HepG2 (cell line): ENCODE measurements around the gene SLC43A3. TPM values are rescaled to one million over a fixed set of nuclear protein-coding genes. Genes with fewer than 3 reads are reported as not detected.

Experiments
- ATAC-seq: fragments of 200-7000 bp; cut with Tn5 transposase; 3 replicates; pipeline ENCODE4 v1.9.1; 2020; ENCODE audit warnings: mild to moderate bottlenecking, moderate library complexity
- BruUV-seq: library from RNA; stranded (reverse); fragments of 400-500 nt; replicated peaks from 2 replicates; lab custom pipeline; 2021; lab: Mats Ljungman, UMichigan
- CTCF ChIA-PET: fragments of 300-600 bp; formaldehyde crosslinking; extraction: SDS; loops from one replicate; lab custom pipeline; 2021; ENCODE audit warnings: low total read pairs, inconsistent platforms, low intra/inter-chr PET ratio; lab: Yijun Ruan, JAX
- POLR2A ChIA-PET: fragments of 350-600 bp; sonication (Branson Sonifier 250); formaldehyde crosslinking; loops from one replicate; lab custom pipeline; 2020; ENCODE audit warnings: antibody characterized with exemption, inconsistent platforms; lab: Yijun Ruan, JAX
- DNase-seq: peaks from one replicate; pipeline ENCODE4 v3.0.0-alpha.2; 2015; ENCODE audit warnings: low spot score
- FAIRE-seq: peaks from 3 replicates; lab custom pipeline; 2011; peaks lifted over from hg19 to GRCh38; lab: Jason Lieb, UNC
- H2AFZ ChIP-seq: one replicate; pipeline ENCODE4 v1.6.1; 2011; ENCODE audit warnings: low read length, inconsistent platforms
- H3K27ac ChIP-seq: fragments of 300-600 bp; 3 replicates; pipeline ENCODE4 v1.8.0; 2011; ENCODE audit warnings: mixed run types, mild to moderate bottlenecking, mixed read lengths, low read length, inconsistent platforms; ENCODE audit not compliant: insufficient read depth; ENCODE audit errors: extremely low read length
- H3K27me3 ChIP-seq, 2 experiments: fragments of 200-600 bp in 1 of 2; 2 replicates in 1 of 2; 3 replicates in 1 of 2; pipeline versions ENCODE4 v1.6.0 to v1.8.0; 2011; ENCODE audit warnings: low read length in 2 of 2, mild to moderate bottlenecking in 2 of 2, moderate library complexity in 2 of 2, inconsistent platforms in 1 of 2; ENCODE audit not compliant: insufficient read depth in 2 of 2, control insufficient read depth in 1 of 2
- H3K36me3 ChIP-seq, 2 experiments: fragments of 200-600 bp in 1 of 2; replicated peaks in 1 of 2; 2 replicates in 1 of 2; 3 replicates in 1 of 2; pipeline versions ENCODE4 v1.5.1 to v1.8.0; 2011; ENCODE audit warnings: low read length in 2 of 2, inconsistent platforms in 1 of 2; ENCODE audit not compliant: insufficient read depth in 2 of 2, control insufficient read depth in 1 of 2
- H3K4me1 ChIP-seq: 2 replicates; pipeline ENCODE4 v1.5.1; 2012; ENCODE audit warnings: low read length, inconsistent platforms; ENCODE audit not compliant: insufficient read depth
- H3K4me2 ChIP-seq: 2 replicates; pipeline ENCODE4 v1.6.0; 2011; ENCODE audit warnings: low read depth, low read length, inconsistent platforms
- H3K4me3 ChIP-seq, 3 experiments: fragments of 200-600 bp in 1 of 3; sonication (generic), shearing (Covaris generic) in 1 of 3; replicated peaks in 1 of 3; 2 replicates each; pipeline ENCODE4 v1.5.1; 2011 to 2016; ENCODE audit warnings: low read length in 3 of 3, inconsistent platforms in 2 of 3, low read depth in 2 of 3, mild to moderate bottlenecking in 2 of 3, control low read depth in 1 of 3, mixed read lengths in 1 of 3; ENCODE audit not compliant: insufficient read depth in 1 of 3
- H3K79me2 ChIP-seq: one replicate; pipeline ENCODE4 v1.6.1; 2011; ENCODE audit warnings: low read length, inconsistent platforms; ENCODE audit not compliant: insufficient read depth
- H3K9ac ChIP-seq: 2 replicates; pipeline ENCODE4 v1.6.0; 2011; ENCODE audit warnings: mild to moderate bottlenecking, low read depth, low read length, inconsistent platforms; ENCODE audit not compliant: insufficient read depth
- H3K9me3 ChIP-seq: 2 replicates; pipeline ENCODE4 v1.5.1; 2012; ENCODE audit warnings: mild to moderate bottlenecking, low read length
- H4K20me1 ChIP-seq: 2 replicates; pipeline ENCODE4 v1.6.0; 2011; ENCODE audit warnings: inconsistent platforms, mild to moderate bottlenecking, low read length, moderate library complexity; ENCODE audit not compliant: insufficient read depth
- HMG20B ChIP-seq: conservative IDR thresholded peaks from 2 replicates; pipeline ENCODE4 v1.6.1; 2016; ENCODE audit warnings: missing genetic modification reagents, missing compliant biosample characterization
- MAFK ChIP-seq, 2 experiments: IDR thresholded peaks in 1 of 2; conservative IDR thresholded peaks in 1 of 2; 2 replicates each; pipeline ENCODE4 v1.6.1; 2011; ENCODE audit warnings: improper control_type of control experiment in 2 of 2, low read length in 2 of 2
- MXD4 ChIP-seq: IDR thresholded peaks from 2 replicates; pipeline ENCODE4 v1.6.1; 2016; ENCODE audit warnings: mild to moderate bottlenecking, missing biosample characterization, missing genetic modification reagents
- YY1 ChIP-seq: IDR thresholded peaks from 2 replicates; pipeline ENCODE4 v1.6.1; 2011; ENCODE audit warnings: low read length, low read depth, moderate library complexity, mild to moderate bottlenecking; ENCODE audit not compliant: insufficient read depth, insufficient replicate concordance
- ZNF230 ChIP-seq: sonication (generic); formaldehyde crosslinking; IDR thresholded peaks from 2 replicates; pipeline ENCODE4 v1.4.0; 2020; ENCODE audit warnings: mild to moderate bottlenecking, missing genetic modification reagents
- ZNF33B ChIP-seq: sonication (generic); formaldehyde crosslinking; IDR thresholded peaks from 2 replicates; pipeline ENCODE4 v1.5.1; 2020; ENCODE audit warnings: mild to moderate bottlenecking, missing genetic modification reagents
- ZNF629 ChIP-seq: sonication (generic); formaldehyde crosslinking; conservative IDR thresholded peaks from 2 replicates; pipeline ENCODE4 v1.5.0; 2020; ENCODE audit warnings: missing genetic modification reagents
- ZSCAN25 ChIP-seq: sonication (generic); formaldehyde crosslinking; IDR thresholded peaks from 2 replicates; pipeline ENCODE4 v1.8.0; 2022; ENCODE audit warnings: mild to moderate bottlenecking, missing genetic modification reagents
- WGBS: methylation state at CpG from one replicate; pipeline ENCODE4 v1.1.6; 2017; ENCODE audit warnings: low lambda C conversion rate; 5-methylcytosine and 5-hydroxymethylcytosine counted together
- in situ Hi-C: cut with HindIII; loops from 2 replicates; pipeline ENCODE4 v1.10.0; 2017; ENCODE audit warnings: low pct_unique_long_range_greater_than_20kb; ENCODE audit not compliant: extremely low pct_ligation_motif_present
- intact Hi-C: fragments of 100-400 bp; cut with micrococcal nuclease; formaldehyde crosslinking; loops from one replicate; pipeline ENCODE4 v1.10.0; 2022; ENCODE audit not compliant: unreplicated experiment
- polyA plus RNA-seq, 8 experiments: library from polyadenylated mRNA; depleted of rRNA in 3 of 8; stranded (reverse) in 7 of 8; unstranded in 1 of 8; fragments of >200 nt; fragmentation: Illumina TruSeq in 4 of 8; extraction: Trizol in 4 of 8; gene quantifications; 2 replicates each; pipeline versions ENCODE4 v1.2.1 to v1.2.3, GENCODE V29; 2011 to 2016; ENCODE audit warnings: low read depth in 4 of 8, missing spikeins in 1 of 8, mixed read lengths in 1 of 8; ENCODE audit not compliant: insufficient read depth in 1 of 8
- total RNA-seq, 5 experiments: library from RNA; depleted of rRNA; stranded (reverse); fragments of >200 nt; fragmentation: Illumina TruSeq; extraction: Trizol; gene quantifications; 2 replicates each; pipeline ENCODE4 v1.2.3, GENCODE V29; 2016; ENCODE audit warnings: low read depth in 1 of 5
- TF ChIP-seq, protein P1 (sequence below): sonication (generic); formaldehyde crosslinking; IDR thresholded peaks from 2 replicates; pipeline ENCODE4 v1.4.0; 2020; ENCODE audit warnings: mild to moderate bottlenecking, missing genetic modification reagents
- TF ChIP-seq, protein P2 (sequence below): sonication (generic); formaldehyde crosslinking; IDR thresholded peaks from 2 replicates; pipeline ENCODE4 v1.4.0; 2020; ENCODE audit warnings: missing genetic modification reagents
- TF ChIP-seq, protein P3 (sequence below): sonication (generic); formaldehyde crosslinking; IDR thresholded peaks from 2 replicates; pipeline ENCODE4 v1.4.0; 2020; ENCODE audit warnings: mild to moderate bottlenecking, missing genetic modification reagents

Gene SLC43A3
- total and polyA plus RNA-seq, 2 of the 13 experiments (the other 11 are each of a cell fraction or from before 2014, with no cell fraction given) = 2.6 TPM; not detected in 1

DNA sequence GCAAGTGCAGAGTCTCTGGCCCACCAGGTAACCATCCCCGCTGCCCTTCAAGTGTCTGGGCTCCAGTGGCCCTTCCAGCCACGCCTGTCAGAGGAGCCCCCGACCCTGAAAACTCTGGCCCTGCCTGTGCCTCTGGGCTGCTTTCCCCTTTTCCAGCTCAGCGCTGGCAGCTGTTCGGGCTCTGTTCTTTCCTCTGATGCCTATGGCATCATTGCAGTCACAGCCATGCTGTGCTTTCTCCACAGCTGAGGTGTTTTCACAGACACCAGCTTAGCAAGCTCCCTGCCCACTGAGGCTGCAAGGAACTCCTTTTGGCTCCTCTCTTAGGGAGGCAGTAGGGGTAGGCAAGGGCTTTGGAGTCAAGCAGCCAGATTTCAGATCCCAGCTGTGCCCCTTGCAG is 67.5 kb downstream of the SLC43A3 start:
- peaks cover 15% of the 10 kb centered on the region for H3K4me1 ChIP-seq
- H4K20me1 ChIP-seq = no peaks in the 10 kb centered on the region
- H3K9me3 ChIP-seq = no peaks in the 10 kb centered on the region
- H3K36me3 ChIP-seq = no peaks in the 10 kb centered on the region
- H3K27me3 ChIP-seq = peaks cover 0 to 8% of the 10 kb centered on the region in 2 experiments; a peak in 2 of 5 replicates
- H3K9ac ChIP-seq = no peak overlapping the region
- in situ Hi-C loops = loop anchor here (10.0 kb wide), 1 partner anchor 515 kb away; no protein-coding TSS in a partner anchor
- no peaks in the 10 kb centered on the region for H3K79me2 ChIP-seq
- no peak for DNase-seq
- no peak overlapping the region for H3K4me2 ChIP-seq
- WGBS = 86% methylated on average over 2 of the region's 5 CpGs
- intact Hi-C loops = no loop called here
- CTCF ChIA-PET = no interaction called here
- BruUV-seq = no TSS peak
- H3K4me3 ChIP-seq = no peak overlapping the region
- TF ChIP-seq HMG20B (no peak), MXD4 (CRISPR knock-in tag) (no peak), ZNF33B (no peak), ZSCAN25 (CRISPR knock-in tag) (no peak), MAFK (conservative IDR thresholded peaks at IDR 0.05 in 1 of 2, IDR thresholded peaks at IDR 0.05 in 1 of 2; ENCODE audit: low read length in 2 of 2) (no peak), ZNF230 (CRISPR knock-in tag) (no peak), ZNF629 (no peak), YY1 (no peak)
- TF ChIP-seq, protein P1, sequence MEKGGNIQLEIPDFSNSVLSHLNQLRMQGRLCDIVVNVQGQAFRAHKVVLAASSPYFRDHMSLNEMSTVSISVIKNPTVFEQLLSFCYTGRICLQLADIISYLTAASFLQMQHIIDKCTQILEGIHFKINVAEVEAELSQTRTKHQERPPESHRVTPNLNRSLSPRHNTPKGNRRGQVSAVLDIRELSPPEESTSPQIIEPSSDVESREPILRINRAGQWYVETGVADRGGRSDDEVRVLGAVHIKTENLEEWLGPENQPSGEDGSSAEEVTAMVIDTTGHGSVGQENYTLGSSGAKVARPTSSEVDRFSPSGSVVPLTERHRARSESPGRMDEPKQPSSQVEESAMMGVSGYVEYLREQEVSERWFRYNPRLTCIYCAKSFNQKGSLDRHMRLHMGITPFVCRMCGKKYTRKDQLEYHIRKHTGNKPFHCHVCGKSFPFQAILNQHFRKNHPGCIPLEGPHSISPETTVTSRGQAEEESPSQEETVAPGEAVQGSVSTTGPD (CRISPR knock-in tag) = no peak
- TF ChIP-seq, protein P2, sequence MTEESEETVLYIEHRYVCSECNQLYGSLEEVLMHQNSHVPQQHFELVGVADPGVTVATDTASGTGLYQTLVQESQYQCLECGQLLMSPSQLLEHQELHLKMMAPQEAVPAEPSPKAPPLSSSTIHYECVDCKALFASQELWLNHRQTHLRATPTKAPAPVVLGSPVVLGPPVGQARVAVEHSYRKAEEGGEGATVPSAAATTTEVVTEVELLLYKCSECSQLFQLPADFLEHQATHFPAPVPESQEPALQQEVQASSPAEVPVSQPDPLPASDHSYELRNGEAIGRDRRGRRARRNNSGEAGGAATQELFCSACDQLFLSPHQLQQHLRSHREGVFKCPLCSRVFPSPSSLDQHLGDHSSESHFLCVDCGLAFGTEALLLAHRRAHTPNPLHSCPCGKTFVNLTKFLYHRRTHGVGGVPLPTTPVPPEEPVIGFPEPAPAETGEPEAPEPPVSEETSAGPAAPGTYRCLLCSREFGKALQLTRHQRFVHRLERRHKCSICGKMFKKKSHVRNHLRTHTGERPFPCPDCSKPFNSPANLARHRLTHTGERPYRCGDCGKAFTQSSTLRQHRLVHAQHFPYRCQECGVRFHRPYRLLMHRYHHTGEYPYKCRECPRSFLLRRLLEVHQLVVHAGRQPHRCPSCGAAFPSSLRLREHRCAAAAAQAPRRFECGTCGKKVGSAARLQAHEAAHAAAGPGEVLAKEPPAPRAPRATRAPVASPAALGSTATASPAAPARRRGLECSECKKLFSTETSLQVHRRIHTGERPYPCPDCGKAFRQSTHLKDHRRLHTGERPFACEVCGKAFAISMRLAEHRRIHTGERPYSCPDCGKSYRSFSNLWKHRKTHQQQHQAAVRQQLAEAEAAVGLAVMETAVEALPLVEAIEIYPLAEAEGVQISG (CRISPR knock-in tag) = no peak
- TF ChIP-seq, protein P3, sequence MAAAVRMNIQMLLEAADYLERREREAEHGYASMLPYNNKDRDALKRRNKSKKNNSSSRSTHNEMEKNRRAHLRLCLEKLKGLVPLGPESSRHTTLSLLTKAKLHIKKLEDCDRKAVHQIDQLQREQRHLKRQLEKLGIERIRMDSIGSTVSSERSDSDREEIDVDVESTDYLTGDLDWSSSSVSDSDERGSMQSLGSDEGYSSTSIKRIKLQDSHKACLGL (CRISPR knock-in tag) = no peak
- no peak overlapping the region for H3K27ac ChIP-seq
- H2AFZ ChIP-seq = no peak overlapping the region
- no peak for ATAC-seq
- POLR2A ChIA-PET = interaction anchor here (1.1 to 2.0 kb wide), 2 partner anchors 95 to 99 kb away, joined by 3 to 4 read pairs; no protein-coding TSS in a partner anchor
- no peak for FAIRE-seq
